Ammon's horn (tissue), 1 donor: Measurements from ENCODE around the gene NRP1.
"Not testable (repeated sequence)": the region's sequence is repeated elsewhere in the genome, so short reads cannot be mapped to it uniquely, and the experiment has no call there.

Experiments used
- DNase-seq: peaks from one replicate; pipeline ENCODE4 v3.0.0-alpha.2; 2016; ENCODE audit warnings: low spot score

NRP1 gene

DNA sequence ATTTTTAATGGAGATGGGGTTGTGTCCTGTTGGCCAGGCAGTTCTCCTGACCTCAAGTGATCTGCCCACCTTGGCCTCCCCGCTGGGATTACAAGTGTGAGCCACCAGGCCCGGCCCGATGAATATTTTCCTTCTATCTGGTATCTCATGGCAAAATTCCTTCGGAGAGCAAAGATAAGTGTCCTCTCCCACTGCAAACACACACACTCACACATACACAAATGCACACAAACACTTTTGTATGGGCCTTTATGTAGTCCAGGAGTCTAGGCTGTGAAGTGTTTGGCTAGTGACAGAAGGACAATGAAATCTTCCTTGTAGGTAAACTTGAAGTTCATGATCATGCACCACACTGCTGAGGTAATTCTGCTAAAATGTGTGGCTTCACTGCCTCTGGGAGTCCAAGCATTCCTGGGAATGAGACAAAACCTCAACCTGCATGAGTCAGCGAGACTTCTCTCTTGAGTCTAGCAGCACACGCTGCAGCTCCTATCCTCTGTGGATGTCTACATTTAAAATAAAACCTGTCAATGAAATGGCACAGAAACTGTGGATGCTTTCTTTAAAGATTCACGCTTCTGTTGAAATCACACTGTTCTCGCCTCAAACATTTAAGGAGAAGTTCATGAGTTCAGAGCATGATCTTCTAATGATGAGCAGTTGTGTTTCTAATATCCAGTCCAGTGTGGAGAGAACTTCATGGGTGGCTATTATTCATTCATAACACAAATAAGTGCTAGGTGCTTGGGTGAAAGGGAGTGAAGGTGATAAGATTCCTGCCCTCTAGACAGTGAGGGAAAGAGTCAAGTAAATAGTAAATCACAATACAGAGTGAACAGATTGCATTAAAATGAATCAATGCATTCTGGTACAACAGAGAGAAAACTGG, 96.5 kb downstream of the NRP1 start:
- DNase-seq = no peak

DNA sequence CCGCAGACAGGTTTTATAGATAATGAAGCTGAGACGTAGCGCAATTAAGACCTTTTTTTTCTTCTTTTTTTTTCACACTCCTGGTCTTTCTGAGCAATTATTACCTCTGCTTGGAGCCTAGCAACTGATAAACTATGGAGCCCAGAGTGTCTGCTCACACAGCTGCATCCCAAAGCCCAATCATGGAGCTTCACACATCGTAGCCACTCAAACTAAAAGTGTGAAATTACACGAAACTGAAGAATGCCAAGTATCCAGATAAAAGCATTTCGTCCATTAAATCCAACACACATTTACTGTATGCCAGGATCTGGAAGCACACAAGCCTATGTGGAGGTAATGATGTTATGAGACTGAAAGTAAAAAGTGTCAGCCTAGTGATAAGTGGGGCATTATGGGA, 97.6 kb downstream of the NRP1 start:
- no peak for DNase-seq

DNA sequence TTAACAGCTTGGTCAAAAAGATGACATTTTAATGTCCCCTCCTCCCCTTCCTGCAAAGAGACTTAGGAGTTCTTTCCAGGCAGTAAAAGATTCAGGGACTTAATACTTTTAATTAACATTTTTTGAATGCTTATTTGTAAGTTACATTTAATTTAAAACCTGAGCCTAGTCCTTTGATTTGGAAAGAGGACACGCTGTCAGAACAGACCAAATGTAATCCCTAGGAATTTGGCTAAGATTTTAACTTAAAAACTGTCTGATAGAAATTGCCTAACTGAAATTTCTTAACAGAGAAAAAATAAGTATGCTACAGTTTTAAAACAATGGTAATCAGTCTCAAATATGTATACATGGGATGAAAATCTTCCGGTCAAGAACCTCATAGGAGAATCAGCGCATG, 98.5 kb downstream of the NRP1 start:
- no peak for DNase-seq

DNA sequence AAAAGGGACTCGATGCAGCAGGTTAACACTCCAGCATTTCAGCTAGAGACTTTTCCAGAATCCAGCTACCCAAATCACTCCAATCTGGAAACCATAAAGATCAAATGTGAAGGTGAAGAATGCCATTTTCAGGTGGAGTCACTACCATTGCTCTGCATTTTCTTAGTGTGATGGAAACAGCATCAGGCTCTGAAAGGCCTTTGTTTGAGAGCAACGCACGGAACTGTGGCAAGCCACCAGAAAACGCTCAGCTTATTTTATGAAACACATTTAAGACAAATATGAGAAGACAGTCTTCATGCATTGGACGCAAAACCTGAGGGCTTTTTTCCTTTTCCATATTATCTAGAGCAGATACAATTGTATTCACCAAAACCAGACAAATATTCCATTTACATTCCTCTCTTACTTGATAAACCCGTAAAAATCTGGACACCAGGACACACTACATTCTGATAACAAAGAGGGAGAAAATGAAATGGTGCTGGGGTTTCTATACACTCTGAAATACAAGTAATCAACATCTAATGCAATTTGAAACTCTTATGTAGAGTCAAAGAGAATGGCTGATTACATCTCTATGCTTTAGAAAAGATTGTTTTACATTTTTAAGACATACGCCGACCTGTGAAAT, 99.1 kb downstream of the NRP1 start:
- no peak for DNase-seq

DNA sequence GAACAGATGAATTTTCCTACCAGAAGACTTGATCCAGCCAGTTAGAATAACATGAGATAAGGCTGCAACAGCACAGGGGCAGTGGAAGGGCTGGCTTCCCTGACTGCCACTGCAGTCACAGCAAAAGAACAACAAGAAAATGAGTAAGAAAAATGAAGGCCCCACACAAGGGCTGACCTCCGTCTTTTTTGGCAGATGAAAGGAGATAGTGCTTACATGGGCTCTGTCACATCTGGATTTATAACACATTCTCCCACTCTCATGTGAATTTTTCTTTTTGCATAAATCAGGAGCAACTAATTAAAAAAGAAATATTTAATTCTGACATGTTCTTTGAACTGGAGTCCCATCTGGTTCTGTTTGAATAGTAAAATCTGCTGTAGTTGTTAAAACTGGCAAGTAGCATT, 99.6 kb downstream of the NRP1 start:
- no peak for DNase-seq

DNA sequence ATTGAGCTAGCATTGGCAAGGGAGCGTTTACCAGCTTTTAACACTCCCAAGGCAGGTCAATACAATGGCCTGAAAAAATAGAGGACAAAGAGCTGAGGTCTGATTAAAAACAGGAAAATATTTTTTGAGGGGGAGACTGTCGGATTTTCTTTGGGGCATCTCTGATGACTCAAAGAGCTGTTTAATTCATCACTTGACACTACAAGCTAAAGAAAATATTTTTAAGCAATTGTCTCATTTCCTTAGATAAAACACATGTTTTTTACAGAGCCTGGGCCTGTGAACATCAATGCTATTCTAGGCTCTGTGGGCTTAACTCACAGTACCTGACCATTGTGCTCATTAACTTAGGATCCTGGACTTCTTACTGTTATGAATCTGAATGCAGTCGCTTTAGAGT, 100.8 kb downstream of the NRP1 start:
- no peak for DNase-seq

DNA sequence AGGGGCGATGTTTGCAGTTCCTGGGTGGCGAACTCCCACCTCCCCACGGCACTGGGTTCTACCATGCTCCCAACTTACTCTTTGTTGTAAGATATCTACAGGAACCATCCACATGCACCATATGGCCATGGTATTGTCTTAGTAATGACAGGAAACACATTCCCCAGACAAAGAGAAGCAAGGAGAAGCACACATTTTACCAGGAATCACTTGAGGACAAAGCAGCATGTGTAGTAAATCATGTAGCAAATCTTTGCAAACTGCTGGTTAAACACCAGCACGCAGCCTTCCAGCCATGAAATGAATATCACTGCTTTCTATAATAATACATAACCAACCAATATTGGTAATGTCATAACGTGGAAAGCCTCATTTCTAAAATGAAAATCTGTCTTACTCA, 101.2 kb downstream of the NRP1 start:
- DNase-seq = no peak

DNA sequence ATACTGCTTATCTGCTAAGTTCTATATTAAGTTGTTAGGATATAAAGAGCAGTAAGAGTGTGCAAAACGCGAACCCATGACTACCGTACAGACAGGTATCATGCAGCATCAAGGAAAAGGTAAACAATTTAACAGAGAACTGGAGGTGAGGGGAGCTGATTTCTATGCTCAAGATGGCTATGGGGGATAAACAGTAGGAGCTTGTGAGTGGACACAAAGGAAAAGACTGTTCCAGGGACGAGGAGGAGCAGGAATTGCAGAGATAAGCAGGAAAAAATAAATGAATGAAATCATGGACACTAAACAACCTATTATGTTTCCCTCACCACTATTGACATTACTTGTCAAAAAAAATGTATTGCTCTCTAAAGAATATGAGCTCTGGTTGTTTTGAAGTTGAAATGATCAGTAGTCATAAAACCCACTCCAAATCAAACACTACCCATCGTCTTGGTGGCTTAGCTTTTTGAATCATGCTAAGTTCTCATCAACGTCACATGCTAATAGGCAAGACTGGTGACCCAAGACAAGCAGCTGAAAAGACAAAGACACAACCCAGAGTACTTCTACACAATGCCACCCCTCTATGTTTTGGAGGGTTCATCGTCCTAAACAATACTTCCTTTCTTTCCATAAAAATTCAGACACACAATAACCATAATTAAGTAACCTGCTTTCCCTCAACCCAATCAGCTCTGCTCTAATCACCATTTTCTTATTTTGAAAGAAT, 102.7 kb downstream of the NRP1 start:
- no peak for DNase-seq

DNA sequence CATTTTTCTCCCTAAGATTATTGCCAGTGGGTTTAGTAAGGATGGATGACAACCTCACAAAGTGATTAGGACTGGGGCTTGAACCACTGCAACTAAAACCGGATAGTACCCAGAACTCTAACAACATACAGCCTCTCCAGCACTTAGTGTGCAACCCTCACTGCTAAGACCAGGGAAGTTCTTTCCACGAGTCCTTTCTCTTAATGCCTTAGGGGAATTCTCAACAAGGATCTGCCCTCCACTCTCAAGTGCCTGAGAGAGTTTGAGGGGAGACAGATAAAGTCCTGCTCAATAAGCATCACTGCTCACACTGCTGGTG, 104.6 kb downstream of the NRP1 start:
- DNase-seq = no peak

DNA sequence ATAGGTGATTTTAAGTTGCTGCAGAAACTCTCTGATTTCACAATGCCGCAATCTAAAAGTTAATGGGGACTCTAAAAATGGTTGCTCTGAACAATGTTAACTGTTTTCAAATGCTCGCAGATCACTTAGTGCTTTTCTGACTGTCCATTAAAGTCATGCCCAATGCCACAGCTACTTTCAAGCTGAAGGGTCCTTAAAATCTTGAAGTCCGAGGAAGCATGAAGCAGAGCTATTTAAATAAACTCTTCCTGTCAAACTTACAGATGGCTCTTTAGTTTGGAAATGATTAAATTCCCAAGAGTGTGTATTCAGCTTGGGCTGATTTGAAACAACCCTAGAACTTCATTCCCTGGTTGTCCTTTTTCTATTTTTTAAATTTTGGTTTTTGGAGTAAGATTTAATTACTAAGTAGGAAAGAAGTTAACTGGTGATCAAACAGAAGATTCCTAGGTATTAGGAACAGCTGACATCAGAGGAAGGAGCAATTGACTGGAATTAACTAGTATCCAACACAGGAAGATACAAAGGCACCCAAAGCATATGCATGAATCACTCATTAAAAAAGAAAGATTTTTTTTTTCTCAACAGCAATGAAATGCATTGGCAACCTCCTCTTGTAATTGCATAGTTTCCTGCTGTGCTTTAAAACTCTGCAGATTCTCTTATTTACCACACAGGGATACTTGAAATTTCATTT, 105.1 kb downstream of the NRP1 start:
- no peak for DNase-seq

DNA sequence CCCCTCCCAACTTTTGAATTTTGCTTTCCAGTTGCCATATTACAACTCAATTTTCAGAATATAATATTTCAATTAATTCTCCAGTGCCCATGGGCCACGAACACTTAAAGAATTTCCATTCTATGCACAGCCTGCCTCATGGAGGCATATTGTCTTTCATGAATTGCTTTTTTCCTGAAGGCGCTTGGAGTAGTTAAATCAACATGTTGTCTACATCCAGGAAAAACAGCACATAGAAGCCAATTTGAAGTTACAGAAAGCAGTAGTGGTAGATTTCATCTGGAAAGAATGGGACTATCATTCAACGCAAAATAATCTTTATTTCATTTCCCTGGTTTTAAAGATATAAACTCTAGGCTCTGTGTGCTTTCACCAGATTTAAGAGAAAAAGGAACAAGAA, 106.0 kb downstream of the NRP1 start:
- no peak for DNase-seq

DNA sequence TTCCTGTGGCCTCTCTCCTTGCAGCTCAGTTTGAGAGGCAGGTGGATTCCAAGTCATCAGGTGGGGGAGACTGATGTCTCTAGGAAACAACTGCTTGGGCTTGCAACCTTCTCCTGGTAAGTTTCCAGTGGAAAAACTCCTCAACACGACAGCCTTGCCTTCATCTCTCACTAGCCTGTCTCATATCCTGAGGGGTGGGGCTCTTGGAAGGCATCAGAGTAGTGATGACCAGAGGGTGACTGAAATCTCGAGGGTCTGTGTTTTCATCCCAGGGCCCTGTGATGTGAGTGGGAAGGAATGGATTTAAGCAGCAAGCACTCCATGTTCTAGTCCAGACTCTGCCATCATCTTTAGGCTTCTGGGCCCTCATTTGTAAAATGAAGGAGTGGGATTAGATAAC, 107.0 kb downstream of the NRP1 start:
- no peak for DNase-seq

DNA sequence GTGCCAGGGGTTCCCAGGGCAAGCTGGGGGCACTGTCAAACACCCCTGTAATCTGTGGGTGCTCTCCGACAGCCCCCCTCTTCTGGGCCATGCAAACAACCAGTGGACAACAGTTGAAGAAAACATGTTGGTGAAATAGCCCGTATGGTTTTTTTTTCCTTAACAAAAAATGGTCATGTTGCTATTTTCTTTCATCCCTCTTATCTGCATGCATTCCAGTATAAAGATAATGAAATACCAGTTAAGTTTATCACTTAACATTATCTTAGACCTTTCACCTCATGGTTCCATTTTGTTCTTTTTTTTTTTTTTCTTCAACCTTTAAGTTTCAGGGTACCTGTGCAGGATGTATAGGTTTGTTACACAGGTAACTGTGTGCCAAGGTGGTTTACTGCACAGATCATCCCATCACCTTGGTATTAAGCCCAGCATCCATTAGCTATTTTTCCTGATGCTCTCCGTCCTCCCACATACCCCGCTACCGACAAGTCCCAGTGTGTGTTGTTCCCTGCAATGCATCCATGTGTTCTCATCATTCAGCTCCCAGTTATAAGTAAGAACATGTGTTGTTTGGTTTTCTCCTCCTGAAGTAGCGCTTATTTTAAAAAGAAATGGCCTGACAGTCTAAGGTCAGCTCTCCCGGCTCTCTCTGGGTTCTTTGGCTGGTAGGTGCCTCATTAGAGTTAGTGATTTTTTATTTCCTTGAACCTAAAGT, 110.1 kb downstream of the NRP1 start:
- DNase-seq = no peak

DNA sequence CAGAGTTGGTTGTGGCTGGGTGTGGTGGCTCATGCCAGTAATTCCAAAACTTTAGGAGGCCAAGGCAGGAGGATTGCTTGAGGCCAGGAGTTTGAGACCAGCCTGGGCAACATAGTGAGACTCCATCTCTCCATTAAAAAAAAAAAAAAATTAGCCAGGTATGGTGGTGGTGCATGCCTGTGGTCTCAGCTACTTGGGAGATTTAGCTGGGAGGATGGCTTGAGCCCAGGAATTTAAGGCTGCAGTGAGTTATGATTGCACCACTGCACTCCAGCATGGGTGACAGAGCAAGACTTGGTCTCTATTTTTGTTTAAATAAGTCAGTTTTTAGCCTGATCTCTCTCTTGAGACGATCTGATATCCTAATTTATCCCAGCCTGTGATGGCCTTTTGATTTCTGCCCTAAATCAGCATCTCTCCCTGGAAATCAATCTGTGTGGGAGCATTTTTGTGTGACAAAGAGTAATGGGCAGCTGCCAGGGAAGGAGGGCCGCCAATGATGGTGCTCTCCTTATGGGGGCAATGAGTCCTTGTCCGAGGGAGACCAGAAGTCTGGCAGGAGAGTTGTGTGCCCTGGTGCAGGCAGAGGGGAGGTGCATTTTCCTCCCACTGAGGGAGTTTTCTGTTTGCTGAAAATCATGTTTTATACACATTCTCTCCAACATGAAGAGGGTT, 111.0 kb downstream of the NRP1 start:
- DNase-seq = no peak

DNA sequence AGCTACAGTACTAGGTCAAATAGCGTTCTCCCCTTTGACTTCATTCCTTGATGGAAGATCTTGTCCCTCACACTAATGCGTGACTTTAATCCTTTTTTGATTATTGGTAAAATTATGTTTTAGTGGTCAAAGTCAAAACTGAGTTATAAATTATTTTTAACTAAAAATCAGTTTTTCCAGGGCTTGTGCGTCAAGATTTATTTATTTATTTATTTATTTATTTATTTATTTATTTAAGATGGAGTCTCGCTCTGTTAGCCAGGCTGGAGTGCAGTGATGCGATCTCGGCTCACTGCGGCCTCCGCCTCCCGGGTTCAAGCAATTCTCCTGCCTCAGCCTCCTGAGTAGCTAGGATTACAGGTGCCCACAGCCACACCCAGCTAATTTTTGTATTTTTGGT, 112.2 kb downstream of the NRP1 start:
- not testable (repeated sequence) for DNase-seq

DNA sequence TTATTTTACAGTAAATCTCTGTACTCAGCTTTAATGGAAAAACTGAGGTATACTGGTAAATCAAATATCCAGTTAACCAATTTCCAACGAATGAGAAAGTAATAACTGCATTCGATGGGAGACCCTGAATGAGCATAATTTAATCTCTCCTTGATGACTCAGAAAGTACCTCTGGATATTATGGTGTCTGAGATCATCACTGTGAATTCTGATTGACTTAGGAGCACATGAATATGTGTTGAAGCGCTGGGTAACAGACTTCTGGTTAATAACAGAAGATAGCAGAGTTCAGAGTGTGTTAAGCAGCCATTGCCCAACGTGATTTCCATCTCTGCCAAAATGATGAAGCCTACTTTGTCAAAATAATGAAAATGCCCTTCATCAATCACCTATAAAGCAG, 116.6 kb downstream of the NRP1 start:
- DNase-seq = no peak

DNA sequence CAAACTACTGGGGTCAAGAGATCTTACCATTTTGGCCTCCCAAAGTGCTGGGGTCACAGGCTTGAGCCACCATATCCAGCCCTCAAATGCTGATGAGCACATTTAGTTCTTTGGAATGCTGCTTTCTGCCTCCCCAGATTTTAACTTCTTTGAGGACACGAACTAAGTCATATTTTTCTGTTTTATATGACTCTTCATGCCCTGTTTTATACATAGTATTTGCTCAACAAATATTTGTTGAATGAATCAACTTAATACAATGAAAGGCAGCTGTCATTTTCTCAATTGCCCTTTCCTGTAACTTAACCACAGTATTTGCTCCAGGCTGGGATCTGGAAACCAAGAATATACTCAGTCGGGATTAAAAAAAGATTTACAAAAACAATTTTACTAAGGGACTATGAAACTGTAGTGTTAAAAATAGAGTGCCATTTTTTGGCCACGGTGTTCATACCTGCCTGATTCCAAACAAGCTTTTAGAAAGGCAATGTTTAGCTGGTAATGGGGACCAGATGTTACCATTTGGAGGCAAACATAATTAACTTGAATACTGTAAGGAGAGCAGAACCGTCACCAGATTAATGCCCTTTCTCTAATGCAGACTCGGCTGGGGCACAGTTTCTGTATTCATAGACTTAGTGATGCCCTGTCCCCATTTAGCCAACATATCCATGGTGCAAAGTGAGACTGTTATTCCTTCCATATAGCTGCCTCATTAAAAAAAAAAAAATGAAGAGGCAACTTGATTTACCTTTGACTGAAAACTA, 117.6 kb downstream of the NRP1 start:
- no peak for DNase-seq

DNA sequence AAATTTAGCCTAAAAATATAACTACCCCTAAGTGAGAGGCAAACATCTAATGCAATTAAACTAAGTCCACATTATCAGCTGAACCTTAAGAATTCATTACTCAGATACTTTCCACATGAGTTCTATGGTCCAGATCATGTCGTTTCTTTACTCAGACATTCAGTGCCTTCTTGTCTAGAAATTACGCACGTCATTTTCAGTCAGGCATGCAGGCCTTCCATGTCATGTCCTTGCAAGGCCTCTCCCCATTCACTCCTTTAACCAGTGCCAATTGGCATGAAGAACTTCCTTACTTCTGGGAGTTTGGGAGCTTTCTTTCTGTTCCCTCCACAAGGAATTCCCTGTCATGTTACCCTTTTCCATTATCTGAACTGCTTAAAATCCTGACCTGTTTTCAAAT, 118.8 kb downstream of the NRP1 start:
- DNase-seq = no peak

DNA sequence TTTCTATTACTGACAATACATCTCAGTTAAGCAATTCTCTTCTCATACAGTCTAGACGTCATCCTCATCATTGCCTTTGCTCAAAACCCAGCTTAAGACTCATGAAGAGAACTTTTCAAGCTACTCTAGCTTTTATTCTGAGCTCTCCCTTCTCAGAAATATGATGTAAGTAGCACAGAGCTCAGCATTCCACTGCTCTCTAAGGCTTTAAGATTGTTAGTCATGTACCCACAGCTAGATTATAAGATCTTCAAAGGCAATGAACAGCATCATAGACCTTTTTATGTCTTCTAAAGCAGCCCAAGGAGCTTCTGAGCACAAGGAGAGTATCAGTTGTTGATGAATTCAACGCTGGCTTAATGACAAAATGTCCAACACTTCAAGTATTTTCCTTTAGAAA, 119.3 kb downstream of the NRP1 start:
- DNase-seq = no peak

DNA sequence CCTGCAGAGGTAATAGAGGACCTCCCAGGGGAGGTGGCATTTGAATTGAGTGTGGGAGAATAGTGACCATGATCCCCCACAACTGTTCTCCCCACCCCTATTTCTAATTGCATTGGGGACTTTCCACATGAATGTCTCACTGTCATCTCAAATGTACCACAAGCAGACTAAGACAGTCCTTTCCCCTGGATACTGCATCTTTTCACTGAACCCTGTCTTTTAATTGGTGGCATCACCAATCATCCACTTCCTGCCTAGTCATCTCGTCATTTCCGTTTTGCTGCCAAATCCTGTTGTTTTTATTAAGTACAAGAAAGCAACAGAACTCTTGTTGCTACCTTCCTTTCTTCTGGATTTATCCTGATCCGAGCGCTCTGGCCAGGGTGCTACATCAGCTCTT, 120.3 kb downstream of the NRP1 start:
- DNase-seq = no peak
